Cardiac fibroblast (primary cell): ENCODE results near the gene RORC.

Experiments used
- DNase-seq, 2 donors: peaks; one replicate each; pipeline versions ENCODE4 v3.0.0 to v3.0.0-alpha.2; 2010; ENCODE audit warnings: low read depth in 2 of 2
- H3K4me3 ChIP-seq, 2 donors: replicated peaks in 1 of 2; 1 replicate in 1 of 2; 2 replicates in 1 of 2; pipeline ENCODE4 v1.5.1; 2011; ENCODE audit warnings: low read depth in 2 of 2, low read length in 2 of 2, mild to moderate bottlenecking in 2 of 2, moderate library complexity in 1 of 2
- TF ChIP-seq, protein P1 (sequence below): IDR thresholded peaks from one replicate; pipeline ENCODE4 v1.5.1; 2011; ENCODE audit warnings: low read depth, mild to moderate bottlenecking, low read length, inconsistent platforms

Gene RORC

DNA sequence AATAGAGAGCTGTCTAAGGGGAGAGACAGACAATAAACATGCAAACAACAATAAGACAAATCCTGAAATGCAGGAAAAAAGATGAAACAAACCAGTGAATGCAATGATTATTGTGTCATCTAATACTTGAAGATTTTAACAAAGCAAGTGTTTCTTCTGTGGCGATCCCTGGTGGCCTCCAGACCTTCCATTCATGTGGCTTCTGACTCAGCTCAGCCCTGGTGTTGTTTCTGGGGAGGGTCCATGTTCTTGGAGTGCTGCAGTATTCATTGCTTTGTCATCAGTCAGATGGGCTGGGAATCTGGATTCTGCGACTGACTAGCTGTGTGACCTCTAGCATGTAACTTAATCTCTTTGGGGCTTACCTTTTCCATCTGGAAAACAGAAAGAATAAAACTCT is 9.5 kb upstream of the RORC start:
- H3K4me3 ChIP-seq = no peak overlapping the region
- peak in 1 of 2 donors; percentile 82 for DNase-seq
- TF ChIP-seq, protein P1, sequence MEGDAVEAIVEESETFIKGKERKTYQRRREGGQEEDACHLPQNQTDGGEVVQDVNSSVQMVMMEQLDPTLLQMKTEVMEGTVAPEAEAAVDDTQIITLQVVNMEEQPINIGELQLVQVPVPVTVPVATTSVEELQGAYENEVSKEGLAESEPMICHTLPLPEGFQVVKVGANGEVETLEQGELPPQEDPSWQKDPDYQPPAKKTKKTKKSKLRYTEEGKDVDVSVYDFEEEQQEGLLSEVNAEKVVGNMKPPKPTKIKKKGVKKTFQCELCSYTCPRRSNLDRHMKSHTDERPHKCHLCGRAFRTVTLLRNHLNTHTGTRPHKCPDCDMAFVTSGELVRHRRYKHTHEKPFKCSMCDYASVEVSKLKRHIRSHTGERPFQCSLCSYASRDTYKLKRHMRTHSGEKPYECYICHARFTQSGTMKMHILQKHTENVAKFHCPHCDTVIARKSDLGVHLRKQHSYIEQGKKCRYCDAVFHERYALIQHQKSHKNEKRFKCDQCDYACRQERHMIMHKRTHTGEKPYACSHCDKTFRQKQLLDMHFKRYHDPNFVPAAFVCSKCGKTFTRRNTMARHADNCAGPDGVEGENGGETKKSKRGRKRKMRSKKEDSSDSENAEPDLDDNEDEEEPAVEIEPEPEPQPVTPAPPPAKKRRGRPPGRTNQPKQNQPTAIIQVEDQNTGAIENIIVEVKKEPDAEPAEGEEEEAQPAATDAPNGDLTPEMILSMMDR = no peak

DNA sequence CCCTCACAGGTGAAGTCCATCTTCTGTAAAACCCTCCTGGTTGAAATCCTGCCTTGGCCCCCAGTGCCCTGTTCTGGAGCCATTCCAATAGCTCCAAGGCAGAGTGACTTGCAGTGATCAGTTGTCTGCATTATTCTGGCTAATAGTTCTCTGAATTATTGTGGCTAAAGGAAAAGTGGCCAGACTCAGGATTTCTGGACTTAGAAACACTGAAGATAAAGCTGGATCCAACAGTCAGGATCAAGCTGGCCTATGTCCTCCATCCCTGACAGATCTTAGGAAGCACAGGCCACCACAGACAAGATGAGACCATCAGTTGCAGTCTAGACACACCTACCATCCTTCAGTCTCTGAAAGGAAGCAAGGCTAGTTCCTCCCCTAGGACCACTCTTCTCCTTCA is 8.8 kb upstream of the RORC start:
- no peak for DNase-seq
- no peak overlapping the region for H3K4me3 ChIP-seq
- TF ChIP-seq, protein P1 = no peak

GRCh38 chr1:151839457-151840403 is 8.1 kb upstream of the RORC start, which contains the start of gene C2CD4D:
Gene C2CD4D, minus strand, starts transcription at chr1:151839820. Its CDS starts 831 bp downstream, at chr1:151838989.
- H3K4me3 ChIP-seq = peak within 1 kb of the TSS; percentile 15 to 18

DNA sequence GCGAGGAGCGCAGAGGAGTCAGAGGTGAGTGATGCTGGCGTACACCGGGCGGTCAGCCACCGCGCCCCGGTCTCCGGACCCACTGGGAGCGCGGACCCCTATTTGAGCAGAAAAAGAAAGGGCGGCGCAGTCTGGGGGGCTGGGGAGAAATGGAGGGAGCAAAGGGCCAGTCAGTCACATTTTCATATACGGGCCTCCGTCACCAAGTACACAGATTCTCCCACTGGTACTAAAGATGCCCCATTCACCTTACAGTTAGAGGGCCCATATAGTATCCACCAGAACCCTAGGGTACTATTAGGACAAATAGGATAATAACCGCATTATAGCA is 7.4 kb upstream of the RORC start:
- no peak for DNase-seq
- TF ChIP-seq, protein P1 = no peak
- peak overlapping the region; percentile 11 to 18 for H3K4me3 ChIP-seq

More at GRCh38 chr1:151839457-151840403, 8.1 kb upstream of the RORC start, which contains the start of gene C2CD4D:
- no peak for DNase-seq
- TF ChIP-seq, protein P1 = no peak

- H3K4me3 ChIP-seq = peak overlapping the region; percentile 11 to 18
- TF ChIP-seq, protein P1 = no peak
- DNase-seq = no peak
These were observed 6.8 kb upstream of the RORC start for GRCh38 chr1:151838222-151839081.

GRCh38 chr1:151837884-151838221 is 6.3 kb upstream of the RORC start:
- TF ChIP-seq, protein P1 = no peak
- no peak overlapping the region for H3K4me3 ChIP-seq
- DNase-seq = no peak
